ENCODE results near the gene MAPT. TPM values are rescaled to one million over a fixed set of nuclear protein-coding genes. Genes with fewer than 3 reads are reported as not detected.

The MAPT gene
- total RNA-seq, 1 donor from 2014 or later, result 0.88 TPM

DNA sequence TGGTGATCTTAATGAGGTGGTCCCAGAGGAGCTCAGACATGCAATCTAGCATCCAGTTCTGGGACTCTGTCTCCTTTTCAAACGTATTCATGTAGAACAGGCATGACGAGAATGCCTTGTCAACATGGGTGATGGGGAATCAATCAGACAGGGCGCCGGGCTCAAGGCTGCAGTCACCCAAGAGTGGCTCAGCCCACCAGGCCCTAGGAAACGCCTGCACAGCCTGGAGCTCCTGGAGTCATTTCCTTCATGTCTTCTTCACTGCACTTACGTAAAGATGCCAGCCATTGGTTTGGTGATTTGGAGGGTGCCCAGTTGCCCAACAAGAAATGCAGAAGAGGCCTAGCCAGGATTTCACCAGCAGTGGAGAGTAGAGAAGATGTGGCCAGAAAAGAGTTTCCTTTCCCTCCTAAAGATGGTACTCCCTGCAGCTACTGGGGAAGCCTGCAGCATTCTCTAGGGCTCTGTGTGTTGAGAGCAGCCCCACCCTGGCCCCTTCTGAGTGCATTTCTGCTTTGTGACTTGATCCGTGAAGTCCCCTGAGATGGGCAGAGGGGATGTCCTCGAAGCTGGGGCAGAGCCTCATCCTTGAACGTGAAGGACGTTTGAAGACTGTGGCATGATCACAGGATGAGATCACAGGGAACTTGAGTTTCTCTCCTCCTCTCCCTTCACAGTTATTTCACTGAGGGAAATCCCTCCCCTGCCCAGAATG, 80.7 kb downstream of the MAPT start:
- no peak for ATAC-seq

DNA sequence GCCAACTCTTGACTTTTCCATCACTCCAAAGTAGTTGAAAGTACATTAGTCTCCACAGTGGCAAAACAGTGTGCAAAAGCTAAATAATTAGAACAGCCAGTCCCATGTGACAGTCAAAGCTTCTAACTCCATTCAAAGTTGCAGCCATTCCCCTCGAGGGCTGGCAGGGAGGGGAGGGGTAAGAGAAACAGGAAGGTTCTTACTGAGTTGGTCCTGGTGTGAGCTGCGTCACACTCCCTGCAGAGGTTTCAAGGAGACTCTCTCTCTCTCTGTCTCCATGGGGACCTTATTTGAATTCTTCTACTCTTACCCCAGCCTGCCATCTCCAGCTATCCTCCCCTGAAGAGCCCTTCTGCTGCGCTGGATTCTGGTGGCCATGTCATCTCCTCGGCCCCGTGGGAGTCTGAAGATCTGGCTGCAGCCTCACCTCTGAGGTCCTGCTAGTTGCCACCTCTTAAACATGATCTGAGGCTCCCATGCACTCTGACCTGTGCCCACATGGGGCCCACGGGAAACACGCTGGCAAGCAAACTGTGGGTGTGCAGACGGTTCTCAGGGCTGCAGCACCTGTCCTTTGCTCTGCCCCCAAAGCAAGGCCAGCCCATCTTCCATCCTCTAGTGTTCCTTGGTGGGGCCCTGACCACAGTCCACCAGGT, 81.4 kb downstream of the MAPT start:
- no peak for ATAC-seq

DNA sequence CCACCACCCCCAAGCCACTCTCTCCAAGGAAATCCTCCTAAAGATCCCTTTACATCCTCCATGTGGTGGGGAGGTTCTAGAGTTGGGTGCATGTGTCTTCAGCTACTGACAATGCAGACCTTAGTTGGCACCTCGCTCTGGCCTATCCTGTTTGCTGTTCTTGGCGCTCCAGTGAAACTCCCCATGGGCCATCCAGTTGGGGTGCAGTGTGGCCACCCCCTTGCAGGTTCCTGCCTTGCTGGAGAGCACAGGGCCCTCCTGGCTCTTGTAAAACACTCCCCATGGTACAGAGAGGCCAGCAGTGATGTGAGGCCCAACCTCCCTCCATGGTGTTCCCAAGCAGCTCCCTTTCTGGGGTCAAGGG, 82.0 kb downstream of the MAPT start:
- no peak for ATAC-seq

DNA sequence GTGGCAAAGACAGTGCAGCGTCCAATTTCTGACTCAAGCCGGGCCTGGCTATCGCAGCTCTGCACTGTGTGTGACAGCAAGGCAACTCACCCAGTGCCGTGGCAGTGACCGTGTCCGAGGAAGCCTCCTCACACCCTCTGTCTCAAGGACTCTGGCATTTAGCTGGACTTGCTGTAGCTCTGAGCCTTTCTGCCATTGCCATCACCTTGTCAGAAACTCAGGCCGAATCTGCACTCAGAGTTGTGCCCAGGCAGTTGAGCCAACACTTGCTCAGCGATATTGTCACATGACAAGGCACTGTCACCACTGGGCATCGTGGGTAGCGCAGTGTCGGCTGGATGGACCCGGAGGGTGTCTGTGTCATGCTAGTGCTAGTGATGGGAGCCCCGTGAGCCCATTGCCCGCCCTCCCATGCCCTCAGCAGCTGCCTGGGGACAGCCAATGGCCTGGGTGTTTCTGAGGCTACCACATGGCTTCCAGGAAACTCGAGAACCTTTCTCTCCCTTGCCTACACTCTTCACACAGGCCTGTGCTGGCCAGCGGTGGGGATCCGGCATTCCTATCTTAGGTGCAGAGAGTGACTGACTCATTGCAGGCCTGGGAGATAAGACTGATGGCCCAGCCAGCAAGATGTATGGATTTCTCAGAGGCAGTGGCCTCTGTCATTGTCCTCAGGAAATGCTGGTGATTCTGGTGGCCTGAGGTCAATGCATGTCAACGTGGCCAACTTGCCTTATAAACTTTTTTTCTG, 82.6 kb downstream of the MAPT start:
- ATAC-seq, result no peak

- no peak for ATAC-seq
These were observed 83.1 kb downstream of the MAPT start for GRCh38 chr17:45977506-45977824.

GRCh38 chr17:45977976-45978626, 83.7 kb downstream of the MAPT start:
- no peak for ATAC-seq

- ATAC-seq, result no peak
These were observed 84.8 kb downstream of the MAPT start for GRCh38 chr17:45979137-45979536.

GRCh38 chr17:45980855-45981254, 86.5 kb downstream of the MAPT start:
- no peak for ATAC-seq

DNA sequence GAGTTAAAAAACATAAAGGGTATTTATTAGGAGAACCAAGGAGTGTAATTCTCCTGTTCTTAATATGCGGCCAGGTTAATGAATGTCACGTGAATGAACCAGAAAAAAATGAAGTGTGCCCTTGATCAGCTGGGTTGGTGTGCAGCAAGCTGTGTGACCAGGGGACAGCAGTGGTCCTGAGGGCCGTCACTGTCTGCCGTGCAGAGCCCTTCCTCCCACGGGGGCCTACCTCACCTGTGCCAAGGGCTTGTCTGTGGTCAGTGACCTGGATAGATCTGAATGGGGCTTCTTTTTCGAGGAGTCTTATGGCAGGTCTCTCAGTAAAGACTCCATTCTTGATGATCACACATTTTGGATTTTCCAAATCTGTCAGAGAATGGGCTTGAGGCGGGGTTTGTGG, 87.0 kb downstream of the MAPT start:
- ATAC-seq, result no peak

- ATAC-seq, result no peak
These were observed 88.6 kb downstream of the MAPT start for GRCh38 chr17:45982791-45983613.

GRCh38 chr17:45983614-45984310, 89.4 kb downstream of the MAPT start:
- ATAC-seq, result no peak

GRCh38 chr17:45984368-45984767, 90.0 kb downstream of the MAPT start:
- ATAC-seq, result no peak

GRCh38 chr17:45985447-45985846, 91.1 kb downstream of the MAPT start:
- ATAC-seq, result no peak

- no peak for ATAC-seq
These were observed 91.7 kb downstream of the MAPT start for GRCh38 chr17:45986056-45986455.

- ATAC-seq, result no peak
These were observed 93.4 kb downstream of the MAPT start for GRCh38 chr17:45987706-45988105.

- ATAC-seq, result no peak
These were observed 95.4 kb downstream of the MAPT start for GRCh38 chr17:45989759-45990158.

DNA sequence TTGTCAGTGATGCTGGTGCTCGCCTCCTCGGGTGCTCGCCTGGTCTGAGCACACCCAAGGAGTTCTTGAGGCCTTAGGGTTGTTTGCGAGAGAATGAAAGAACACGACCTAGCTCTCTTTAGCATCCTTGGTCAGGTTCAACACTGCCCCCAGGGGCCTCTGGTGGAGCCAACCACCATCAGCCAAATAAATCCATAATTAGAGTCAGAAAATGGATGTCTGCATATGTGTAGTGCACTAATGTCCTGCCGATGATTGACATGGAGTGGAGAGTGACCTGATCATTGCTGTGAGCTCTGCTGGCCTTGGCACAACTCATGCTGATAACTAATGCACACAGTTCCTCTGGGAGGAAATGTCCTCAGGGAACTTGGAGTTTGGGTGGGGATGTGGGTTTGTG, 96.5 kb downstream of the MAPT start:
- ATAC-seq, result no peak

GRCh38 chr17:45991341-45991740, 97.0 kb downstream of the MAPT start:
- ATAC-seq, result no peak

DNA sequence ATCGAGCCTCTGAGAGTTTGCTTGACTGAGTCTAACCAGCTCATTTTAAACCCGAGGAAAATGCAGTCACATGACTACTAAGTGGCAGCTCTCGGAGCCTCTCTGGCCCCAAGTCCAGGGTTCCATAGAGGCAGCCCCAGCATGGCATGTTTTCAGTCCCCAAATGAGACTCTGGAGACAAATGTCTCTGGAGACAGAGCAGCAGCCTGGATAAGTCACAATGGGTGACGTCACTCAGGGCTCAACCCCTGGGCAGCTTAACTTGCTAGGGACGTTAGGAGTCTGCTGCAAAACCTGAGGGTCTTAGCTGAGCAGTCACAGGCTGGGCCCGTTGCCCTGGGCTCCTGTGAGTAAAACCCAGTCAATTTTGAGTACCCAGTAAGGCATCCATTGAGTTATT, 97.8 kb downstream of the MAPT start:
- no peak for ATAC-seq

- no peak for ATAC-seq
These were observed 98.5 kb downstream of the MAPT start for GRCh38 chr17:45992904-45993303.

- ATAC-seq, result no peak
These were observed 99.7 kb downstream of the MAPT start for GRCh38 chr17:45993962-45994627.
